C1 segment of cervical spinal cord (tissue), 14 donors: Measurements from ENCODE around the gene SNX32.

Experiments used
- DNase-seq, 14 donors: peaks; one replicate each; lab custom pipeline; 2025; lab: John Stamatoyannopoulos, UW

Gene SNX32

DNA sequence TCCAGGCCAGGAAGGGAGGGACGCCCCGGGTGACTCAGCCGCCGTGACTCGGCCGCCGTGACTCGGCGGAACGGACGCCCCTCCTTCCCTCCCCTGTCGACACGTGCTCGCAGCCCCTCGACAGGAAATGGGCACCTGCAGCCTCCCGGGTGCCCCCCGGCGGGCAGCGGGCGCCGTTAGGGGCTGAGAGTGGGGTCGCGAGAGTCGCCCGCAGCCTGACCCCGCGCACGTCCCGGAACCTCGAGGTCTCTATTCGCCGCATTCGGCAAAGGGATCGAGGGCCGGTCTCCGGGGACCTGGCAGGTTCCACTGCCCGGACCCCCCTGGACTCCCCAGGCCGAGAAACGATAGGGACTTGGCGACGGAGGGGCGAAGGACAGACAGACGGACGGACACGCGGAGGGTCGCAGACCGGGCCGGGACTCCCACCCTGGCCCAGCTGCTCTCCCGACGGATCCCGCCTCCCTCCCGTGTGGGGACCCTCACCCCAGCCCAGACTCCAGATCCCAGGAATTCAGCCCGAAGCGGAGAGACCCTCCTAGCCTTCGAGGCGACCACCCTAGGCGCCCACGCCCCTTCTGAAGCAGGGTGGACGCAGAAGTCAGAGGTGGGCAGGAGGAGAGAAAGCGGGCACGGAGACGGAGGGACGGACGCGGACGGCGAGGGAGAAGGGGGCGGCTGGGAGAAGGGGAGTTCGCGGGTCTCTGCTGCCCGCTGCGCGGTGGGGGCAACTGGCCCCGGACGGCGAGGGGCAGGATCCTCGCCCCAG, 65.8 kb downstream of the SNX32 start:
- peak in 1 of 14 donors; percentile 55 for DNase-seq

DNA sequence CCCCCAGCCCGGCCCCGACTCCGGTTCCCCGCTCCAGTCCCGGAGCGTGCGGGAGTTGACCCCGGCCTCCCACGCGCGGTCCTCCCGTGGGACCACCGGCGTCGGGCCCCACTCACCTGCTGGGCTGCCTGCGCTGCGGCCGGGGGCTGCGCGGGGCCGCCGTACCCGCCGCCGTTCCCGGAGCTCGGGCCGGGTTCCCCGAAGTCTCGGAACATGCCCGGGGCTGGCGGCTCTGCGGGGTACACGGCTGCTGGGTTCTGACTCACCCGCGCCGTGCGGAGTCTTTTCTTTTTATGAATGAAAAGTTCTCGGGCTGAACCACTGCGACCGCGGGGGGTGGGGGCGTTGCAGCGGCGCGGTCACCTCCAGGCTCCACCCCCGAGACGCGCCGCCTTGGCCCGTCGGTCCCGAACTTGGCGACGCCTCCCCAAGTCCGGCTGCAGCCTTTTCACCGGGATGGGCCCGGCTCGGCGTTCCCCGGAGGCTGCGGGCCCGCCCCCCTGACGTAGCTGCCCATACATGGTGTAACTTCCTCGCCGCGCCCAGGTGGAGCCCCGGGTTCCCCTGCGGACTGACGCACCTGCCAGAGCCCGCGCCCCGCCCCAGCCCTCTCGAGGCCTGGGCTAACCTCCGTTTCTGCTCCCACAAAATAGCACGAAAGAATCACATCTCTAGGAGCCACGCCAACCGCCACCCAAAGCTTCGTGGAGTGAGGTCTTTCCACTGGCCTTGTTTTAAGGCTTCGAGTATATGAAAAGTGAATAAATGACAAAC, 66.5 kb downstream of the SNX32 start, which contains the start of gene FOSL1:
Gene FOSL1, minus strand, starts transcription at position 264 of the 774 bp plus-strand sequence. Its CDS starts 49 bp downstream, at position 215.
- peak in 8 of 14 donors; percentile 27 to 78 (median 45) for DNase-seq

DNA sequence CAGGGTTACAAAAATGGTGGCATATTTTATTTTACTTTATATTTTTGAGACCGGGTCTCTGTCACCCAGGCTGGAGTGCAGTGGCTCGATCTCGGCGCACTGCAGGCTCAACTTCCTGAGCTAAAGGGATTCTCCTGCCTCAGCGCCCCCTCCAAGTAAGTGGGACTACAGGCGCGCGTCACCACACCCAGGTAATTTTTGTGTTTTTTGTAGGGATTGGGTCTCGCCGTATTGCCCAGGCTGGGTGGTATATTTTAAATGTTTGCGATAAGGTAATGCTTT, 67.1 kb downstream of the SNX32 start:
- no peak for DNase-seq

DNA sequence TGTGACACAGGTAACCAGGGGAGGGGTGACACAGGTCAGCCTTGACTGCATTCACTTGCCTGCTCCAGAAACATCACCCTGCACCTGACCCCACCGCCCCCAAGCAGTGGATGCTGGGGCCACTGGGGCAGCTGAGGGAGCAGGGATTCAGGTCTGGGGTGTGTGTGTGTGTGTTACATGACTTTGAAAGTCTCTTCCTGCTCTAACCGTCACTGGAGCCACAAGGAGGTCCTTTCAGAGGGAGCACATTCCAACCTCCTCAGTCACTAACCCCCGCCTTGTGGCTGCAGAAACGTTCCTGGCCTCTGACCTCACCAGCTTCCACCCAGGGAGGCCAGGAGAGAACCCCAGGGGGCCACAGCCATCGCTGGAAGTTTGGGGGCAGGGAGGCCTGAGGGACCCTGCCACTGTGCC, 69.3 kb downstream of the SNX32 start:
- no peak for DNase-seq
